CD14-positive monocyte (primary cell): ENCODE measurements around the gene DIAPH1. TPM values are rescaled to one million over a fixed set of nuclear protein-coding genes. Genes with fewer than 3 reads are reported as not detected.

Experiments
- DNase-seq, 3 donors: peaks; one replicate each; pipeline ENCODE4 v3.0.0-alpha.2; 2011 to 2022
- H2AFZ ChIP-seq: 2 replicates; pipeline ENCODE4 v1.6.0; 2012; ENCODE audit warnings: mild to moderate bottlenecking, low read depth, low read length, inconsistent platforms; ENCODE audit not compliant: insufficient read depth, poor library complexity, severe bottlenecking
- H3K27ac ChIP-seq, 2 donors: 1 replicate in 1 of 2; 2 replicates in 1 of 2; pipeline ENCODE4 v1.5.1; 2012 to 2013; ENCODE audit warnings: low read length in 2 of 2, control low read depth in 1 of 2, inconsistent platforms in 1 of 2, low read depth in 1 of 2, mild to moderate bottlenecking in 1 of 2
- H3K27me3 ChIP-seq, 2 donors: one replicate each; pipeline versions ENCODE4 v1.6.0 to v1.6.1; 2011 to 2013; ENCODE audit warnings: low read length in 2 of 2; ENCODE audit not compliant: control insufficient read depth in 2 of 2, insufficient read depth in 2 of 2
- H3K36me3 ChIP-seq, 2 donors: replicated peaks in 1 of 2; 1 replicate in 1 of 2; 2 replicates in 1 of 2; pipeline versions ENCODE4 v1.5.1 to v1.6.1; 2012 to 2013; ENCODE audit warnings: low read length in 2 of 2, control low read depth in 1 of 2, inconsistent platforms in 1 of 2, mild to moderate bottlenecking in 1 of 2; ENCODE audit not compliant: insufficient read depth in 2 of 2, control insufficient read depth in 1 of 2
- H3K4me1 ChIP-seq, 2 donors: 1 replicate in 1 of 2; 2 replicates in 1 of 2; pipeline versions ENCODE4 v1.5.1 to v1.6.1; 2012 to 2013; ENCODE audit warnings: low read length in 2 of 2, control low read depth in 1 of 2, inconsistent platforms in 1 of 2, mild to moderate bottlenecking in 1 of 2, moderate library complexity in 1 of 2; ENCODE audit not compliant: insufficient read depth in 2 of 2, control insufficient read depth in 1 of 2
- H3K4me2 ChIP-seq: replicated peaks from 2 replicates; pipeline ENCODE3; 2012; ENCODE audit warnings: low read length, moderate library complexity, mild to moderate bottlenecking; ENCODE audit not compliant: poor library complexity, severe bottlenecking; ENCODE audit errors: extremely low read depth
- H3K4me3 ChIP-seq, 3 experiments: fragments of 200-600 bp in 1 of 3; sonication (generic) in 1 of 3; replicated peaks in 1 of 3; 1 replicate in 2 of 3; 2 replicates in 1 of 3; pipeline ENCODE4 v1.5.1; 2011 to 2013; ENCODE audit warnings: low read length in 3 of 3, mild to moderate bottlenecking in 3 of 3, control low read depth in 2 of 3, low read depth in 2 of 3, inconsistent platforms in 1 of 3, moderate library complexity in 1 of 3
- H3K79me2 ChIP-seq: 2 replicates; pipeline ENCODE4 v1.6.0; 2012; ENCODE audit warnings: mild to moderate bottlenecking, control low read depth, inconsistent platforms, low read length, moderate library complexity; ENCODE audit not compliant: insufficient read depth
- H3K9ac ChIP-seq: 2 replicates; pipeline ENCODE4 v1.6.0; 2017; ENCODE audit warnings: low read length, mild to moderate bottlenecking; ENCODE audit not compliant: insufficient read depth, poor library complexity, severe bottlenecking
- H3K9me3 ChIP-seq, 2 donors: replicated peaks in 1 of 2; 1 replicate in 1 of 2; 2 replicates in 1 of 2; pipeline versions ENCODE4 v1.5.1 to v1.6.1; 2012 to 2013; ENCODE audit warnings: low read length in 2 of 2, control low read depth in 1 of 2; ENCODE audit not compliant: control insufficient read depth in 1 of 2, insufficient read depth in 1 of 2
- H4K20me1 ChIP-seq: 2 replicates; pipeline ENCODE4 v1.6.0; 2012; ENCODE audit warnings: mild to moderate bottlenecking, low read length, control low read depth, moderate library complexity; ENCODE audit not compliant: insufficient read depth
- H3K27ac Mint-ChIP-seq, 7 donors: one replicate each; pipeline ENCODE4 v1.8.0; 2020; ENCODE audit warnings: mild to moderate bottlenecking in 7 of 7, mixed read lengths in 7 of 7, moderate library complexity in 6 of 7, inconsistent platforms in 2 of 7
- H3K27me3 Mint-ChIP-seq, 3 donors: one replicate each; pipeline ENCODE4 v1.8.0; 2021 to 2022; ENCODE audit warnings: low read depth in 3 of 3, mild to moderate bottlenecking in 3 of 3, mixed read lengths in 3 of 3, moderate library complexity in 3 of 3, inconsistent platforms in 1 of 3
- H3K36me3 Mint-ChIP-seq, 2 donors: one replicate each; pipeline ENCODE4 v1.8.0; 2020; ENCODE audit warnings: mixed read lengths in 2 of 2, inconsistent platforms in 1 of 2, mild to moderate bottlenecking in 1 of 2
- H3K4me1 Mint-ChIP-seq: one replicate; pipeline ENCODE4 v1.8.0; 2020; ENCODE audit warnings: mild to moderate bottlenecking, mixed read lengths
- H3K4me3 Mint-ChIP-seq, 2 donors: one replicate each; pipeline ENCODE4 v1.8.0; 2020; ENCODE audit warnings: mild to moderate bottlenecking in 2 of 2, mixed read lengths in 2 of 2, moderate library complexity in 1 of 2
- H3K9me3 Mint-ChIP-seq, 7 donors: one replicate each; pipeline ENCODE4 v1.8.0; 2020 to 2022; ENCODE audit warnings: mixed read lengths in 7 of 7, mild to moderate bottlenecking in 6 of 7, moderate library complexity in 6 of 7, inconsistent platforms in 2 of 7
- CTCF ChIP-seq: fragments of 200-600 bp; IDR thresholded peaks from one replicate; pipeline ENCODE4 v1.8.0; 2022; ENCODE audit warnings: antibody characterized with exemption, mild to moderate bottlenecking
- WGBS: methylation state at CpG from one replicate; pipeline ENCODE4 v1.1.5; 2013; ENCODE audit warnings: missing lambda C conversion rate; ENCODE audit not compliant: insufficient coverage; 5-methylcytosine and 5-hydroxymethylcytosine counted together
- intact Hi-C, 2 donors: fragments of 100-400 bp; cut with micrococcal nuclease; formaldehyde crosslinking; loops; one replicate each; pipeline versions ENCODE4 v1.15.0 to v1.15.1; 2023
- polyA plus RNA-seq, 3 donors: library from polyadenylated mRNA; depleted of rRNA in 1 of 3; unstranded in 2 of 3; stranded (reverse) in 1 of 3; fragments of 300-500 nt in 2 of 3; fragments of >200 nt in 1 of 3; fragmentation: Illumina TruSeq in 2 of 3; gene quantifications; 1 replicate in 2 of 3; 2 replicates in 1 of 3; pipeline ENCODE4 v1.2.3, GENCODE V29; 2012 to 2021

DIAPH1 gene
- polyA plus RNA-seq, 3 donors, result 60.2 to 140 (median 98.6) TPM

DNA sequence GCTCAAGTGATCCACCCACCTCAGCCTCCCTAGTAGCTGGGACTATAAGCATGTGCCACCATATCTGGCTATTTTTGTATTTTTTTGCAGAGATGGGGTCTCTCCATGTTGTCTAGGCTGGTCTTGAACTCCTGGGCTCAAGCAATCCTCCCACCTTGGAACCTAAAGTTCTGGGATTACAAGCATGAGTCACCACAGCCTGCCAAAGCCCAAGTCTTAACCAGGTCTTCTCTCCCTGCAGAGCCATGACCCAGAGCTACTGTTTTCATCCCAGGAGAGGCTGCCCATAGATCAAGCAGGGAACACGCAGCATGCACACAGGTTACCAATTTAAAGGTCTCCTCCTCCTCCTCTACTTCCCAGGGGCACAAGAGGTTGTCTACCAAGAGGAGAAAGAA is 100.2 kb downstream of the DIAPH1 start:
- no peak for DNase-seq
- WGBS, result no CpG with 5 or more reads among the region's 1 CpG
- H3K27me3 ChIP-seq, result peaks cover 0 to under 1% of the 10 kb centered on the region in 2 donors
- Mint-ChIP-seq H3K27me3 (peaks cover 0 to 5% (median 3%) of the 10 kb centered on the region in 3 donors), H3K4me3 (no peak overlapping the region), H3K36me3 (peaks cover 78 to 79% of the 10 kb centered on the region in 2 donors), H3K9me3 (no peaks in the 10 kb centered on the region), H3K27ac (no peak overlapping the region), H3K4me1 (peaks cover 88% of the 10 kb centered on the region)
- H3K36me3 ChIP-seq, result peaks cover 59 to 75% of the 10 kb centered on the region in 2 donors
- H3K4me2 ChIP-seq, result no peak overlapping the region
- no peak overlapping the region for H3K27ac ChIP-seq
- H2AFZ ChIP-seq, result no peak overlapping the region
- no peak for TF ChIP-seq CTCF
- intact Hi-C loops, result no loop called here
- H3K4me3 ChIP-seq, result no peak overlapping the region
- peaks cover 14% of the 10 kb centered on the region for H3K79me2 ChIP-seq
- H3K4me1 ChIP-seq, result peaks cover 71 to 93% of the 10 kb centered on the region in 2 donors
- H3K9me3 ChIP-seq, result no peaks in the 10 kb centered on the region
- no peak overlapping the region for H3K9ac ChIP-seq
- peaks cover 97% of the 10 kb centered on the region for H4K20me1 ChIP-seq

DNA sequence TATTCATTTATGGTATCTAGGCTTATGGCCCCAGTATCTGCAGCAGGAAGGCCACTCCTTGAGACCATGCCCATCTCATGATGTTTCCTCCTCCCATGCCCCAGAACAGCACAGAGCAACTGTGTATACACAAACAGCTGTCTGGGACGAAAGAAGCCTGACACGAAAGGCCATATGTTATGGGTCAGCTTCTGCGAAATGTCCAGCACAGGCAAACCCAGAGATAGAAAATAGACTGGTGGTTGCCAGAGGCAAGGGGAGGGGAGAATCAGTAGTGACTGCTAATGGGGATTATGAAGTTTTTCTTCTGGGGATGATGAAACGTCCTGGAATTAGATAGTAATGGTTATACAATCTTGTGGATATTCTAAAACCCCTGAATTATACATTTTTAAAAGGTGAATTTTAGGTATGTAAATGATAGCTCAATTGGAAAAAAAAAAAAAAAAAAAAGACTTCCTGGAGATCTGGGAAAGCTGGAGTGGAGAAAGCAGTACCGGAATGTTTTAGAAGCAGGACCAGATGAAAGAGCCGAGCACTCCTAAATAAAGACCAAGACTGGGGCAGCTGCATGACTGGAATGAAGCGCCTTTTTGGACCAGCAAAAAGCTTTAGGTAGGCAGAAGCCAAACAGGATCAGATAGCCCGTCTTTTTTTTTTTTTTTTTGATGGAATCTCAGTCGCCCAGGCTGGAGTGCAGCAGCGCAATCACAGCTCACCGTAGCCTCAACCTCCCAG is 100.8 kb downstream of the DIAPH1 start:
- H3K27me3 ChIP-seq, result peaks cover 0 to 5% of the 10 kb centered on the region in 2 donors
- 100% methylated on average over 6 of the region's 11 CpGs for WGBS
- peaks cover 55 to 69% of the 10 kb centered on the region in 2 donors for H3K36me3 ChIP-seq
- peaks cover 0 to 10% (median 3%) of the 10 kb centered on the region in 3 donors for H3K27me3 Mint-ChIP-seq
- intact Hi-C loops, result no loop called here
- no peak for TF ChIP-seq CTCF
- H3K4me1 Mint-ChIP-seq, result peaks cover 91% of the 10 kb centered on the region
- no peak for DNase-seq
- no peaks in the 10 kb centered on the region for H3K9me3 ChIP-seq
- H3K4me2 ChIP-seq, result no peak overlapping the region
- H3K27ac ChIP-seq, result no peak overlapping the region
- no peaks in the 10 kb centered on the region for H3K9me3 Mint-ChIP-seq
- H3K4me3 ChIP-seq, result no peak overlapping the region
- H3K36me3 Mint-ChIP-seq, result peaks cover 75 to 79% of the 10 kb centered on the region in 2 donors
- peaks cover 98% of the 10 kb centered on the region for H4K20me1 ChIP-seq
- no peak overlapping the region for H3K9ac ChIP-seq
- H3K4me1 ChIP-seq, result peaks cover 77 to 98% of the 10 kb centered on the region in 2 donors
- no peak overlapping the region for H3K4me3 Mint-ChIP-seq
- H3K79me2 ChIP-seq, result peaks cover 14% of the 10 kb centered on the region
- H3K27ac Mint-ChIP-seq, result peak overlapping the region in 2 of 7 donors; percentile 25 to 57
- H2AFZ ChIP-seq, result no peak overlapping the region
